Keratinocyte (primary cell): Measurements from ENCODE around the gene LRWD1. TPM values are rescaled to one million over a fixed set of nuclear protein-coding genes. Genes with fewer than 3 reads are reported as not detected.
"Not testable (repeated sequence)": the region's sequence is repeated elsewhere in the genome, so short reads cannot be mapped to it uniquely, and the experiment has no call there.

Experiments
- DNase-seq: peaks from one replicate; pipeline ENCODE4 v3.0.0-alpha.2; 2011; ENCODE audit warnings: low read depth, missing footprints, low spot score
- FAIRE-seq: peaks from 2 replicates; lab custom pipeline; 2011; peaks lifted over from hg19 to GRCh38; lab: Jason Lieb, UNC
- H2AFZ ChIP-seq: 2 replicates; pipeline ENCODE4 v1.6.0; 2012; ENCODE audit warnings: low read length, control low read depth, inconsistent platforms; ENCODE audit not compliant: control insufficient read depth
- H3K27ac ChIP-seq: 2 replicates; pipeline ENCODE4 v1.5.1; 2011; ENCODE audit warnings: low read length; ENCODE audit not compliant: control insufficient read depth, insufficient read depth
- H3K27me3 ChIP-seq: 3 replicates; pipeline ENCODE4 v1.6.0; 2011; ENCODE audit warnings: low read length; ENCODE audit not compliant: control insufficient read depth, insufficient read depth; ENCODE audit errors: extremely low read depth
- H3K36me3 ChIP-seq, 2 experiments: 2 replicates in 1 of 2; 3 replicates in 1 of 2; pipeline ENCODE4 v1.5.1; 2011; ENCODE audit warnings: low read length in 2 of 2, mild to moderate bottlenecking in 1 of 2; ENCODE audit not compliant: control insufficient read depth in 2 of 2, insufficient read depth in 2 of 2; ENCODE audit errors: extremely low read depth in 1 of 2
- H3K4me1 ChIP-seq: 3 replicates; pipeline ENCODE4 v1.5.1; 2011; ENCODE audit warnings: low read length; ENCODE audit not compliant: control insufficient read depth, insufficient read depth; ENCODE audit errors: extremely low read depth
- H3K4me2 ChIP-seq: 3 replicates; pipeline ENCODE4 v1.6.0; 2011; ENCODE audit warnings: low read depth, low read length; ENCODE audit not compliant: control insufficient read depth, insufficient read depth; ENCODE audit errors: extremely low read depth
- H3K4me3 ChIP-seq, 3 experiments: fragments of 200-600 bp in 1 of 3; sonication (generic) in 1 of 3; 2 replicates in 2 of 3; 3 replicates in 1 of 3; pipeline ENCODE4 v1.5.1; 2011 to 2016; ENCODE audit warnings: low read length in 3 of 3, mild to moderate bottlenecking in 3 of 3, control low read depth in 2 of 3, inconsistent platforms in 1 of 3, low read depth in 1 of 3, mixed read lengths in 1 of 3, mixed run types in 1 of 3, moderate library complexity in 1 of 3; ENCODE audit not compliant: control insufficient read depth in 2 of 3, insufficient read depth in 2 of 3; ENCODE audit errors: extremely low read depth in 1 of 3
- H3K79me2 ChIP-seq: 2 replicates; pipeline ENCODE4 v1.6.0; 2012; ENCODE audit warnings: low read length; ENCODE audit not compliant: control insufficient read depth, insufficient read depth
- H3K9ac ChIP-seq: 3 replicates; pipeline ENCODE4 v1.6.0; 2011; ENCODE audit warnings: low read length; ENCODE audit not compliant: control insufficient read depth, insufficient read depth; ENCODE audit errors: extremely low read depth
- H3K9me1 ChIP-seq: 3 replicates; pipeline ENCODE4 v1.6.0; 2011; ENCODE audit warnings: low read length; ENCODE audit not compliant: control insufficient read depth, insufficient read depth; ENCODE audit errors: extremely low read depth
- H3K9me3 ChIP-seq: 2 replicates; pipeline ENCODE4 v1.5.1; 2012; ENCODE audit warnings: low read depth, low read length; ENCODE audit not compliant: control insufficient read depth
- H4K20me1 ChIP-seq: 3 replicates; pipeline ENCODE4 v1.6.0; 2011; ENCODE audit warnings: low read length; ENCODE audit not compliant: control insufficient read depth, insufficient read depth; ENCODE audit errors: extremely low read depth
- dilution Hi-C: fragments of 300-500 bp; cut with MboI; formaldehyde crosslinking; loops from one replicate; pipeline ENCODE4 v1.7.0; 2020; ENCODE audit warnings: low sequenced_read_pairs; ENCODE audit not compliant: extremely low pct_ligation_motif_present
- polyA plus RNA-seq, 5 experiments: library from polyadenylated mRNA; depleted of rRNA in 3 of 5; stranded (reverse) in 3 of 5; stranded (forward) in 1 of 5; unstranded in 1 of 5; fragments of >200 nt; gene quantifications; 1 replicate in 1 of 5; 2 replicates in 3 of 5; 3 replicates in 1 of 5; pipeline versions ENCODE4 v1.2.1 to v1.2.3, GENCODE V29; 2011 to 2012; ENCODE audit warnings: missing spikeins in 2 of 5, low read depth in 1 of 5, low replicate concordance in 1 of 5

LRWD1 gene
- polyA plus RNA-seq, 1 donor (not counting 4 experiments of a cell fraction or from before 2014, with no cell fraction given), result 11.3 TPM

GRCh38 chr7:102498321-102498720 is 33.5 kb downstream of the LRWD1 start:
- H3K9ac ChIP-seq, H3K36me3 ChIP-seq, H3K9me1 ChIP-seq, H3K27ac ChIP-seq, FAIRE-seq, H3K4me3 ChIP-seq, H3K4me1 ChIP-seq, dilution Hi-C loops, H3K4me2 ChIP-seq, H4K20me1 ChIP-seq, H3K27me3 ChIP-seq, H3K79me2 ChIP-seq, H3K9me3 ChIP-seq, DNase-seq, H2AFZ ChIP-seq: not testable (repeated sequence)

- H3K4me3 ChIP-seq, H3K9me1 ChIP-seq, H3K36me3 ChIP-seq, H3K27ac ChIP-seq, H2AFZ ChIP-seq, H4K20me1 ChIP-seq, H3K4me2 ChIP-seq, H3K4me1 ChIP-seq, dilution Hi-C loops, H3K9me3 ChIP-seq, FAIRE-seq, H3K27me3 ChIP-seq, DNase-seq, H3K79me2 ChIP-seq, H3K9ac ChIP-seq: not testable (repeated sequence)
These were observed 38.4 kb downstream of the LRWD1 start for GRCh38 chr7:102503141-102503540.

- H3K9me3 ChIP-seq, DNase-seq, H3K9me1 ChIP-seq, H2AFZ ChIP-seq, H3K27ac ChIP-seq, H3K36me3 ChIP-seq, FAIRE-seq, H3K9ac ChIP-seq, H3K4me1 ChIP-seq, H3K27me3 ChIP-seq, H3K4me3 ChIP-seq, dilution Hi-C loops, H3K79me2 ChIP-seq, H4K20me1 ChIP-seq, H3K4me2 ChIP-seq: not testable (repeated sequence)
These were observed 40.8 kb downstream of the LRWD1 start for GRCh38 chr7:102505298-102506185.

- H3K36me3 ChIP-seq, H3K79me2 ChIP-seq, DNase-seq, H3K4me2 ChIP-seq, FAIRE-seq, H3K27ac ChIP-seq, H3K9me1 ChIP-seq, H3K4me3 ChIP-seq, dilution Hi-C loops, H3K27me3 ChIP-seq, H4K20me1 ChIP-seq, H3K9ac ChIP-seq, H3K4me1 ChIP-seq, H3K9me3 ChIP-seq, H2AFZ ChIP-seq: not testable (repeated sequence)
These were observed 42.8 kb downstream of the LRWD1 start for GRCh38 chr7:102507410-102508088.

GRCh38 chr7:102510575-102510974 is 45.8 kb downstream of the LRWD1 start:
- DNase-seq, H3K27me3 ChIP-seq, H3K9ac ChIP-seq, H3K4me3 ChIP-seq, H3K9me1 ChIP-seq, H3K4me2 ChIP-seq, H2AFZ ChIP-seq, H3K79me2 ChIP-seq, dilution Hi-C loops, H4K20me1 ChIP-seq, FAIRE-seq, H3K9me3 ChIP-seq, H3K27ac ChIP-seq, H3K4me1 ChIP-seq, H3K36me3 ChIP-seq: not testable (repeated sequence)
